Smooth muscle cell (in vitro differentiated cells): Measurements from ENCODE around the gene CDT1. TPM values are rescaled to one million over a fixed set of nuclear protein-coding genes. Genes with fewer than 3 reads are reported as not detected.

ENCODE experiments used
- DNase-seq: peaks from one replicate; lab custom pipeline; 2025; ENCODE audit not compliant: unreplicated experiment; lab: John Stamatoyannopoulos, UW
- H2AFZ ChIP-seq: fragments of 200-600 bp; sonication (generic); 2 replicates; pipeline ENCODE4 v1.6.0; 2016; ENCODE audit warnings: antibody characterized with exemption, low read depth, mild to moderate bottlenecking
- H3F3A ChIP-seq: fragments of 200-600 bp; sonication (generic); 2 replicates; pipeline ENCODE4 v1.6.0; 2017; ENCODE audit warnings: antibody characterized with exemption, low read depth
- H3K27ac ChIP-seq: fragments of 200-600 bp; sonication (generic); 2 replicates; pipeline ENCODE4 v1.5.1; 2016; ENCODE audit warnings: low read depth, mild to moderate bottlenecking
- H3K27me3 ChIP-seq: fragments of 200-600 bp; sonication (generic); 2 replicates; pipeline ENCODE4 v1.6.1; 2016; ENCODE audit warnings: low read depth, mild to moderate bottlenecking
- H3K36me3 ChIP-seq: fragments of 200-600 bp; sonication (generic); 2 replicates; pipeline ENCODE4 v1.5.1; 2016; ENCODE audit warnings: low read depth
- H3K4me1 ChIP-seq: fragments of 200-600 bp; sonication (generic); 2 replicates; pipeline ENCODE4 v1.5.1; 2016; ENCODE audit warnings: low read depth
- H3K4me2 ChIP-seq: fragments of 200-600 bp; sonication (generic); 2 replicates; pipeline ENCODE4 v1.6.0; 2016; ENCODE audit warnings: mild to moderate bottlenecking
- H3K4me3 ChIP-seq: fragments of 200-600 bp; sonication (generic); 2 replicates; pipeline ENCODE4 v1.5.1; 2016; ENCODE audit warnings: mild to moderate bottlenecking
- H3K79me2 ChIP-seq: fragments of 200-600 bp; sonication (generic); 2 replicates; pipeline ENCODE4 v1.6.0; 2016; ENCODE audit warnings: low read depth, mild to moderate bottlenecking
- H3K9ac ChIP-seq: fragments of 200-600 bp; sonication (generic); 2 replicates; pipeline ENCODE4 v1.6.0; 2016; ENCODE audit warnings: low read depth
- H3K9me3 ChIP-seq: fragments of 200-600 bp; sonication (generic); replicated peaks from 2 replicates; pipeline ENCODE4 v1.5.1; 2016; ENCODE audit warnings: low read depth
- H4K20me1 ChIP-seq: fragments of 200-600 bp; sonication (generic); 2 replicates; pipeline ENCODE4 v1.6.0; 2016; ENCODE audit warnings: low read depth
- WGBS: methylation state at CpG from one replicate; pipeline ENCODE4 v1.1.7; 2016; ENCODE audit warnings: low lambda C conversion rate; 5-methylcytosine and 5-hydroxymethylcytosine counted together
- polyA plus RNA-seq: library from polyadenylated mRNA; unstranded; fragments of >200 nt; fragmentation: Nextera tagmentation; extraction: Ambion mirVana; gene quantifications from 2 replicates; pipeline ENCODE4 v1.2.1, GENCODE V29; 2016
- total RNA-seq: library from RNA; depleted of rRNA; stranded (reverse); fragments of >200 nt; gene quantifications from 2 replicates; pipeline ENCODE4 v1.2.3, GENCODE V29; 2014
- TF ChIP-seq, protein P1 (sequence below): fragments of 200-600 bp; sonication (generic); IDR thresholded peaks from 2 replicates; pipeline ENCODE4 v1.5.1; 2017; ENCODE audit warnings: borderline replicate concordance, mild to moderate bottlenecking, antibody characterized with exemption; ENCODE audit not compliant: insufficient read depth, poor library complexity, severe bottlenecking

Gene CDT1
- total and polyA plus RNA-seq, 2 experiments from 2014 or later: 5.3 to 13.3 TPM

DNA sequence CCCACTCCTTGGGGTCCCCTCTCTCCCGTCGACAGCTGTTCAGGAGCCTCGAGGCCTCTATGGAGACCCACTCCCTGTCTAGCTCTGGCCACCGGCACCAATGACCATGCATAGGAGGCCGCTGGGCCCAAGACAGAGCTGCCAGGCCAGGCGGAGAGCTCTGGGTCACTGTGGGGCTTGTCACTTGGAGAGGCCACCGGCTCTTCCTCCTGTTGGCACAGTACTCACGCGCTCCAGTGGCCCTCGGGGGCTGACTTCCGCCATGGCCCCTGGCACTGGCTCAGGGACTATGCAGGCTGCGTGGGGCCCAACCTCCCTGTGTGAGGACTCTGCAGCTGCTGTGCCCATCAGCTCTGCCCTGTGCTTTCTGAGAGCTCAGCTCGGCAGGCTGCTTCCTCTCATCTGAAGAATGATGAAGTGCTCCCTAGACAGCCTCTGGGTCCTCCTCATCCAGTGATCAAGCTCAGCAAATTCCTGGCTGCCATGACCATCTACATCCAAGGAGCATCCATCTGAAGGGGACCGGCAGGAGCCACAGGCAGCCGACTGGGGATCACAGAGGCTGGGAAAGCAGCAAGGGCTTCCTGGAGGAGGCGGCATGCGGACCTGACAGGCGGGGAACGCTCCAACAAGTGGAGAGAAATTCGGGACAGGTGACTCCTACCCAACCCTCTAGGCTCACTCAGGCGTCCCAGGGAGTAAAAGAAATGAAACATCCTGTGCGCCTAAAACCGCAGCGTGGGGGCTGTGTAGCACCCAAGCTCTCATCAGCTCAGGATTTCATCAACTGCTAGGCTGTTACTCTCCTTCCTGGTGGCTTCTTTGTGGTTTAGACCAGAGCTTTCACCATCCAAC, 36.4 kb downstream of the CDT1 start:
- 97% methylated on average over 24 of the region's 24 CpGs for WGBS
- no peaks in the 10 kb centered on the region for H3F3A ChIP-seq
- H3K27me3 ChIP-seq: no peaks in the 10 kb centered on the region
- H2AFZ ChIP-seq: no peak overlapping the region
- TF ChIP-seq, protein P1, sequence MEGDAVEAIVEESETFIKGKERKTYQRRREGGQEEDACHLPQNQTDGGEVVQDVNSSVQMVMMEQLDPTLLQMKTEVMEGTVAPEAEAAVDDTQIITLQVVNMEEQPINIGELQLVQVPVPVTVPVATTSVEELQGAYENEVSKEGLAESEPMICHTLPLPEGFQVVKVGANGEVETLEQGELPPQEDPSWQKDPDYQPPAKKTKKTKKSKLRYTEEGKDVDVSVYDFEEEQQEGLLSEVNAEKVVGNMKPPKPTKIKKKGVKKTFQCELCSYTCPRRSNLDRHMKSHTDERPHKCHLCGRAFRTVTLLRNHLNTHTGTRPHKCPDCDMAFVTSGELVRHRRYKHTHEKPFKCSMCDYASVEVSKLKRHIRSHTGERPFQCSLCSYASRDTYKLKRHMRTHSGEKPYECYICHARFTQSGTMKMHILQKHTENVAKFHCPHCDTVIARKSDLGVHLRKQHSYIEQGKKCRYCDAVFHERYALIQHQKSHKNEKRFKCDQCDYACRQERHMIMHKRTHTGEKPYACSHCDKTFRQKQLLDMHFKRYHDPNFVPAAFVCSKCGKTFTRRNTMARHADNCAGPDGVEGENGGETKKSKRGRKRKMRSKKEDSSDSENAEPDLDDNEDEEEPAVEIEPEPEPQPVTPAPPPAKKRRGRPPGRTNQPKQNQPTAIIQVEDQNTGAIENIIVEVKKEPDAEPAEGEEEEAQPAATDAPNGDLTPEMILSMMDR: no peak
- no peaks in the 10 kb centered on the region for H3K4me1 ChIP-seq
- H4K20me1 ChIP-seq: peaks cover 14% of the 10 kb centered on the region
- no peak overlapping the region for H3K4me3 ChIP-seq
- no peak overlapping the region for H3K9ac ChIP-seq
- no peak overlapping the region for H3K27ac ChIP-seq
- no peaks in the 10 kb centered on the region for H3K79me2 ChIP-seq
- H3K9me3 ChIP-seq: no peaks in the 10 kb centered on the region
- DNase-seq: no peak
- H3K36me3 ChIP-seq: no peaks in the 10 kb centered on the region
- H3K4me2 ChIP-seq: no peak overlapping the region

- Histone ChIP-seq H3F3A (no peaks in the 10 kb centered on the region), H3K4me1 (no peaks in the 10 kb centered on the region), H3K4me2 (no peak overlapping the region), H3K27me3 (no peaks in the 10 kb centered on the region), H3K36me3 (no peaks in the 10 kb centered on the region), H3K9me3 (no peaks in the 10 kb centered on the region), H3K4me3 (no peak overlapping the region), H3K79me2 (no peaks in the 10 kb centered on the region), H3K9ac (no peak overlapping the region), H4K20me1 (peaks cover 19% of the 10 kb centered on the region), H3K27ac (no peak overlapping the region), H2AFZ (no peak overlapping the region)
- TF ChIP-seq, protein P1: no peak
- 97% methylated on average over 26 of the region's 30 CpGs for WGBS
- no peak for DNase-seq
These were observed 37.1 kb downstream of the CDT1 start for GRCh38 chr16:88840600-88841215.

DNA sequence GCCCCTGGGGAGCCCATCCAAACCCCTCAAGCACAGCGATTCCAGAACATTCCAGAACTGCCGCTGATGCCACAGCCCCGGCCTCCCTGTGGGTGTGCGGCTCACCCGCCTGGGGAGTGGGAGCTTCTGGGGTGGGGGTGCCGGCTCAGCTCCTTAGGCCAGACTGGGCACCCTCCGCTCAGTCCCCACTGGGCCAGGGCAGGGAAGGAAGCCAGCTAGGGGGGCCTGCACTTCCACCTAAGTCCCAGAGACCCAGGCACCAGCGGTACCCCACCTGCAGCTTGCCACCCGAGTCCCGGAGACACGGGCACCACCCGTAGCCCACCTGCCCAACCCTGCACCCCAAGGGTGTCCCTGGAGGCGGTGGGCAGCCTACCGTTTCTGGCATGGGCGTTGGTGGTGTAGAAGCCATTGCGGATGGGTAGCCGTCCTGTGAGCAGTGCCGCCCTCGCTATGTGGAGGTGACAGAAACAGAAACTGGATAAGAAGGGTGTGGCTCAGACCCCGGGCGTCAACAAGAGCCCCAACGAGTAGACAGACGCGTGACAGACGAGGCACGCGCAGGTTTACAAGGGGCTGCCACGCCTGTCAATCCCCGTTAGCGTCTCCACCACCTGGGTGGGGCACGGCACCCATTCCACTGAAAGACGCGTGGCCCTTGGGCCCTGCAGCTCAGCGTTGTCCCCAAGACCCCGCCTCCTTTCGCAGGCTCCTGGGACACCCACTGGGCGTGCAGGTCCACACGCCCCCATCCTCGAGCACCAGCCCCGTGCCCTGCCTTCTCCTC, 38.1 kb downstream of the CDT1 start:
- no peaks in the 10 kb centered on the region for H3K36me3 ChIP-seq
- no peaks in the 10 kb centered on the region for H3K9me3 ChIP-seq
- no peak overlapping the region for H3K4me3 ChIP-seq
- 95% methylated on average over 39 of the region's 40 CpGs for WGBS
- H3F3A ChIP-seq: no peaks in the 10 kb centered on the region
- no peak overlapping the region for H3K9ac ChIP-seq
- H4K20me1 ChIP-seq: peaks cover 26% of the 10 kb centered on the region
- no peak overlapping the region for H3K4me2 ChIP-seq
- no peaks in the 10 kb centered on the region for H3K27me3 ChIP-seq
- H3K4me1 ChIP-seq: no peaks in the 10 kb centered on the region
- H2AFZ ChIP-seq: no peak overlapping the region
- TF ChIP-seq, protein P1: no peak
- H3K27ac ChIP-seq: no peak overlapping the region
- DNase-seq: no peak
- no peaks in the 10 kb centered on the region for H3K79me2 ChIP-seq
